HG03108 (cell line): ENCODE measurements around the gene AHRR.
"Not testable (repeated sequence)": the region's sequence is repeated elsewhere in the genome, so short reads cannot be mapped to it uniquely, and the experiment has no call there.

Source experiments
- ATAC-seq: cut with Tn5 transposase; IDR thresholded peaks from one replicate; pipeline ENCODE4 v1.9.1; 2021; ENCODE audit warnings: moderate library complexity; ENCODE audit not compliant: unreplicated experiment

The AHRR gene

DNA sequence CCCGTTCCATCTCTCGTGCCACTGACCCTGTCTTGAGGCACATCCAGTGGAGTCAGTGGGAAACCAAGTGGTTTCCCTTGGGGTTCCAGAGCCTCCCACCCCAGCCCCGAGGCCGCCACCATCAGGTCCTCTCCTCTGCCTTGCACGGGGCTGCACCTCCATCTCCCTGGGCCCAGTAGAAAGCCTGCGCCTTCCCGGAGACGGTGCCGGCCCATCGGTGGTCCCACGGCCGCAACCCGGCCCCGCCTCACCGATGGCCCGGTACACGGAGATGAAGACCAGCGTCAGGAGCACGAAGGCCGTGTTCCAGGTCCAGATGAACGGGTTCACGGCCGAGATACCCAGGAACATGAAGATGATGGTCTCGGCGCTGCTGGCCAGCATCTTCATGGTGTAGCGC is 161.5 kb downstream of the AHRR start:
- ATAC-seq: no peak

DNA sequence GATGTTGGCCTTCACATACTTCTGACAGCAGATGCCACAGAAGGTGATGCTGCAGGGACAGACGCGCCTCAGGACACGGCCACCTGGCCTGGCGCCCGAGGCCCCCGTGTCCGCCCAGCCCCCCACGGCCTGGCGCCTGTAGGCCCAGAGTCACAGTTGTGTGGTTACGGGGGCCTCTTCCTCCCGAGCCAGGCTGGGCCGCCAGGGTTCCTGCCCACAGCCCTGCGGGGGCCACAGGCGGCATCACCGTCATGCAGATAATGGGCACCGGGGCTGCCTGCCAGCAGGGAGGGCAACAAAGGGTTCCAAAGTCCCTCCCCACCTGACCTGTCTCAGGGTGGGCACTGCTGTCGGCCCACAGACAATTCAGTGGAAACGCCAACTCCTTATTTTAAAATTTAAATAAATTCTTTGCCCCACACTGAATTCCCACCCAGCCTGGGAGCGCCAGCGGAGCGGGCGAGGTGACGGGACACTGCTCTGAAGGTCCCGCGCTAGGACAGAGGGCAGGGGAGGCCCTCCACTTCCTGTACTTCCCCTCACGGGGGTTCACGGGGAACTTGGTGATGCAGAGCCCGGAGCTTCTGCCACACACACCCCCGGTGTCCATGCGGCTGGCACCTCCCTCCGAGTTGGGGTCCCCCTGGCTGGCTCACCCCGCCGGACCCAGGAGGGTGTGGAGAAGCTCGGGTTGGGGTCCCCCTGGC is 162.1 kb downstream of the AHRR start:
- ATAC-seq: no peak

DNA sequence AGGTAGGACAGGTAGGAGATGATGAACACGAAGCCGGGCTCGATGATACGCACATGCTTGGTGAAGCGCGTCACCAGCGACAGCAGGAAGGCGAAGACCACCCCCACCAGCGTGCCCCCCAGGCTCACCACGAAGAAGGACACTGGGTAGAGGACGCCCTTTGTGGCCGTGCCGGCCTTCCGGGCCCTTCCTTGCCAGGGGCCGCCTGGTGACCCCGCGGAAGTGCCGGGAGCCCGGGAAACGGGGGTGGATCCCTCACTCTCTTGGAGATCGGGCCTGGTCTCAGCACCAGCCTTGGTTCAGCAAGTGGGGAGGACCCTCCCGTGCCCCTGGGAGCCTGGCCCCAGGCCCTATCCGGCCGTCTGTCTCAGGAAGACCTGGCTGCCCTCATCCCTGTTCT is 163.0 kb downstream of the AHRR start:
- no peak for ATAC-seq

DNA sequence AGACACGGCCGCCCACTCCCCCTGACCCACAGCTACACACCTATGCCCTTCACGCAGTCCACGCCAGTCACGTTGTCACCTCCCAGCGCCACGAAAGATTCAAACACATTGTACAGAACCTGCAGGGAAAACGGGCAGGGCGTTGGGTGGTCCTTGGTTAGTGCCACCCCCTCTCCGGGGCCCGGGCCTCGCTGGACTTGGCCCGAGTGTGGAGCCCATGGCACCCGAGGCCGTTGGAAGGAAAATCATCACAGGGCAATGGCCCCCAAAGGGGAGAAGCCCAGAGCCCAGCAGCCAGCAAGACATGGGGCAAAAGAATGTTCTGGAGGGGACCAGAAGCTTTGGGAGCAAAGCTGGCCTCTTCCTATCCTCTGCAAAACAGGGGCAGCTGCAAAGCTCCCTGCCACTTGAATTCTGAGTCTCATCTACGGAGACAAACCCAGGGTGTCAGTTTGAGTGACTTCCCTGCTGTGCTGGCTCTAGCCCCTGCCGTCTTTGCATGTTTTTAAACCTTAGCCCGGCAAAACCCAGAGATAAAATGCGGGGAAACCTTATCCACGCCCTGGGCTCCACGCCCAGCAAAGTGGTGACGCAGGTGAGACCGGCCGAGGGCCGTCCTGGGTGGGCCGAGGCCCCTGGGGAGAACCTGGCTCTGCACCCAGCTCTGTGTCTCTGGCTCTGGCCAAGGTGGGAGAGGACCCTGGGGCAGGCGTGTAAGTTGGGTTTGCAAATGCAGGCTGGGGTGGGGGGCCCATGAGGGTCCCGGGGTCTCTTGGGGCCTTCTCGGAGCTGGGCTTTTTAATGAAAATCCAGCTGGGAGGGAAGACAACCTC is 163.8 kb downstream of the AHRR start:
- no peak for ATAC-seq

DNA sequence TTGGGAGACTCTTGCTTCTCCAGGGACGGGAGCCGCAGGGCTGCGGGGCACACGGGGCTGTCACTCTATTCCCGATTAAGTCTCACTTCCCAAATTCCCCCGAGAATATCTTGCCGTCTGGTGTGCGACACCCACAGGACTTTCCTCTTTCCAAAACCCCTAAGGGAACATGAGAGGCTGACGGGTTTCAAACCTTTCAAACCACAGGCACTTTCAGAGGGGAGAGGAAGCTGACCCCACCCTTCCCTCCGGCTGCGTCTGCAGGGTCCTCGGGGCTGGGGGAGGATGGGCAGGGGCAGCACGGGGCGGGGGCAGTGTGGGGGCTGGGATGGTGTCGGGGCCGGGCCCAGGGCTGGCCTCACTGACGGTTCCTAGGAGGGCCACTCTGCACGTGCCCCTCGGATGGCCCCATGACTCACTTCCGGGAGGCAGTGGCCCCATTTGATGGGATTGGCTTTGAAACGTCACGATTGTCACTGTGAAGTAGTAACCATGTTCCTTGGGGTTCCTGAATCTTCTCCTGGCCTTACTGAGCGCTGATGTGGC is 164.5 kb downstream of the AHRR start:
- no peak for ATAC-seq

DNA sequence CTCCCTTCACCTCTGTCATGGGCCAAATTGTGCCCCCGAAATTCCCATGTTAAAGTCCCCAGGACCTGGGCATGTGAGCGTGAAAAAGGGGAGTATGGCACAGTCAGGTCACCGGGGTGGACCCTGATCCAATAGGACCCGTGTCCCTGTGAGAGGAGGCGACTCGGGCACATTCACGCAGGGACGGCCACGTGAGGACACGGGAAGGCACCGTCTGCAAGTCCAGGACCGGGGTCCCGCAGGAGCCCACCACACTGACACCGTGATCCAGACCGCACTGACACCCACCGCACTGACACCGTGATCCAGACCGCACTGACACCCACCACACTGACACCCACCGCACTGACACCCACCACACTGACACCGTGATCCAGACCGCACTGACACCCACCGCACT is 165.1 kb downstream of the AHRR start:
- ATAC-seq: not testable (repeated sequence)
